ENCODE measurements around the gene SYNE1.
"Not testable (repeated sequence)": the region's sequence is repeated elsewhere in the genome, so short reads cannot be mapped to it uniquely, and the experiment has no call there.

SYNE1 gene, protein sequence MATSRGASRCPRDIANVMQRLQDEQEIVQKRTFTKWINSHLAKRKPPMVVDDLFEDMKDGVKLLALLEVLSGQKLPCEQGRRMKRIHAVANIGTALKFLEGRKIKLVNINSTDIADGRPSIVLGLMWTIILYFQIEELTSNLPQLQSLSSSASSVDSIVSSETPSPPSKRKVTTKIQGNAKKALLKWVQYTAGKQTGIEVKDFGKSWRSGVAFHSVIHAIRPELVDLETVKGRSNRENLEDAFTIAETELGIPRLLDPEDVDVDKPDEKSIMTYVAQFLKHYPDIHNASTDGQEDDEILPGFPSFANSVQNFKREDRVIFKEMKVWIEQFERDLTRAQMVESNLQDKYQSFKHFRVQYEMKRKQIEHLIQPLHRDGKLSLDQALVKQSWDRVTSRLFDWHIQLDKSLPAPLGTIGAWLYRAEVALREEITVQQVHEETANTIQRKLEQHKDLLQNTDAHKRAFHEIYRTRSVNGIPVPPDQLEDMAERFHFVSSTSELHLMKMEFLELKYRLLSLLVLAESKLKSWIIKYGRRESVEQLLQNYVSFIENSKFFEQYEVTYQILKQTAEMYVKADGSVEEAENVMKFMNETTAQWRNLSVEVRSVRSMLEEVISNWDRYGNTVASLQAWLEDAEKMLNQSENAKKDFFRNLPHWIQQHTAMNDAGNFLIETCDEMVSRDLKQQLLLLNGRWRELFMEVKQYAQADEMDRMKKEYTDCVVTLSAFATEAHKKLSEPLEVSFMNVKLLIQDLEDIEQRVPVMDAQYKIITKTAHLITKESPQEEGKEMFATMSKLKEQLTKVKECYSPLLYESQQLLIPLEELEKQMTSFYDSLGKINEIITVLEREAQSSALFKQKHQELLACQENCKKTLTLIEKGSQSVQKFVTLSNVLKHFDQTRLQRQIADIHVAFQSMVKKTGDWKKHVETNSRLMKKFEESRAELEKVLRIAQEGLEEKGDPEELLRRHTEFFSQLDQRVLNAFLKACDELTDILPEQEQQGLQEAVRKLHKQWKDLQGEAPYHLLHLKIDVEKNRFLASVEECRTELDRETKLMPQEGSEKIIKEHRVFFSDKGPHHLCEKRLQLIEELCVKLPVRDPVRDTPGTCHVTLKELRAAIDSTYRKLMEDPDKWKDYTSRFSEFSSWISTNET (N-terminal part only)

DNA sequence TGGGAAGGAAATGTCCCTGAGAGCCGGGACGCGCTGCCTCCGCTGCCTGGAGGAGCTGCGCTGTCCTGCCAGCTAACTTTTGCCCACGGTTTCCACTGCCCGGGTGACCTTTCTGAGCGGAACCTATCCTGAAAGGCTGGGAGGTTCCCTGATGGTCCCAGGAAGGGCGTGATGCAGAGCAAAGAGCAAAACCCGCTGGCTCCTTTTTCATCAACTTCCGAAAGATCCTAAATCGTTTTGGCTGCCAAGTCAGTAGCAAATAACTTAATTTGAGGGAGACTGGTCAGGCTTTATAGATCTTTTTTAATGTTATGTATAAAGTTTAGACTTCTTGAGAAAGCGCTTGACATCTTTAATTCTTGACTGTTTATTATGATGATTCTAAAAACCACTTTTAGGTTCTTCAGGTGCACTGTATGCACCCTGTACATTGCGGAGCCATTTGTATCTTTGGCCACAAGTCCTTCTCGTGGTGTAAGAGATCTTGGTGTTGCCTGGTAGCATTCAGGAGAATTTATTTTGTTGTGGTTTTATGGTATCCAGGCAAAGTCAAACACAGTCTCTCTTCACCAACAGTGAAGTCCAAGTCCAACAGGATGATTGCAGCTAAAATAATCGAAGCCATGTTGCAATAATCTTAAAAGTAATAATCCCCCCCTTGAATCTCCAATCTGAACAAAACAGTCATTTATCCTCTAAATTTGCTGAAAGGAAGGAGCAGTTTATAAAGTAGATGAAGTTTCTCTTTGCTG is at the start of gene SYNE1:
Gene SYNE1, minus strand, starts transcription at position 67 of the 752 bp plus-strand sequence. CDS start 9,031 bp downstream, outside the sequence.
- DNase-seq (ENCODE audit: low spot score), result no peak

DNA sequence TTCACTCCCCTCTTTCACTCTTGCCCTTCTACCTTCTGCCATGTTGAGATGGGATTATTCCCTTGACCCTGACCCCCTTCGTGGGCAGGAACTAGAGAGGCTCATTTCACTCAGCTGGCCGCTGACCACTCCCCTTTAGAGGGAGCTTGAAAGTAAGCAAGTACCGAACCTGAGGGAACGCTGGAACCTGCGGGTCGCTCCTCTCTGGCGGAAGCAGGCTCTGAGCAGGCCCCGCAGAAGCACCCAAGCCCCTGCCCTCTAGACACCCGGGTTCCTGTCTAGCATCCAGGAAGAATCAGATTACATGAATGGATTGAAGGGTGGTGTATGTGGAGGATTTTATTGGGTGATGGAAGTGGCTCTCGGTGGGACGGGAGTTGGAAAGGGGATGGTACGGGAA is 48.7 kb upstream of the SYNE1 start:
- DNase-seq (ENCODE audit: low spot score), result no peak

DNA sequence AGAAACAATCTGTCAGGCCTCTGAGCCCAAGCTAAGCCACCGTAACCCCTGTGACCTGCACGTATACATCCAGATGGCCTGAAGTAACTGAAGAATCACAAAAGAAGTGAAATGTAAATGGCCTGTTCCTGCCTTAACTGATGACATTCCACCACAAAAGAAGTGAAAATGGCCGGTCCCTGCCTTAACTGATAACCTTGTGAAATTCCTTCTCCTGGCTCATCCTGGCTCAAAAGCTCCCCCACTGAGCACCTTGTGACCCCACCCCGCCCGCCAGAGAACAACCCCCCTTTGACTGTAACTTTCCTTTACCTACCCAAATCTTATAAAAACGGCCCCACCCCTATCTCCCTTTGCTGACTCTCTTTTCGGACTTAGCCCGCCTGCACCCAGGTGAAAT is 45.8 kb upstream of the SYNE1 start:
- not testable (repeated sequence) for DNase-seq (ENCODE audit: low spot score)

DNA sequence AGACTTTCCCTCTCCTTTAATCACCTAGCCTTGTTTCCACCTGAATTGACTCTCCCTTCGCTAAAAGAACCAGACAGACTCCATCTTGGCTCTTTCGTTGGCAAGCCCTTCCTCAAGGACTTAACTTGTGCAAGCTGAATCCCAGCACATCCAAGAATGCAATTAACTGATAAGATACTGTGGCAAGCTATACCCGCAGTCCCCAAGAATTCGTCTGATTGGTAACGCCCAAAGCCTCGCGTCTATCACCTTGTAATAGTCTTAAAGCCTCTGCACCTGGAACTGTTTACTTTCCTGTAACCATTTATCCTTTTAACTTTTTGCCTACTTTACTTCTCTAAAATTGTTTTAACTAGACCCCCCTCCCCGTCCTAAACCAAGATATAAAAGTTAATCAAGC is 45.0 kb upstream of the SYNE1 start:
- DNase-seq (ENCODE audit: low spot score), result no peak

DNA sequence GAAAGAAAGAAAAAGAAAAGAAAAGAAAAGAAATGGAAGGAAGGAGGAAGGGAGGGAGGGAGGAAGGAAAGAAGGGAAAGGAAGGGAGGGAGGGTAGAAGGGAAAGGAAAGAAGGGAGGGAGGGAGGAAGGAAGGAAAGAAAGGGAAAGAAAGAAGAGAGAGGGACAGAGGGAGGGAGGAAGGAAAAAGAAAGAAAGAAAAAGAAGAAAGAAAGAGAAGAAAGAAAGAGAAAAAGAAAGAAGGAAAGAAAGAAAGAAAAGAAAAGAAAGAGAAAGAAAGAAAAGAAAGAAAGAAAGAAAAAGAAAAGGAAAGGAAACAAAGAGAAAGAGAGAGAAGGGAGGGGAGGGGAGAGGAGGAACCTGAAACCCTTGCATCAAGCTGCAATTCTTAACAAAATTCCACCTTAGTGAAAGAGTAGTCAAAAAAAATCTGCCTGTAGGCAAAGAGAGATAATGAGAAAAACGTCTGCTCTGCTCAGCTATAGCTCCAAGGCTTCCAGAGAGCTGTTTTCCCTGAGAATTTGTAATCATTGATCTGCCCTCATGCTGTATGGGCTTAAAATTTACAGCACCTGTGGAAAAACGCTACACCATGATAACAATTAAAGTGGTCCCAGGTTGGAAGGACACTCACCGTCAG is 43.8 kb upstream of the SYNE1 start:
- DNase-seq (ENCODE audit: low spot score), result no peak

DNA sequence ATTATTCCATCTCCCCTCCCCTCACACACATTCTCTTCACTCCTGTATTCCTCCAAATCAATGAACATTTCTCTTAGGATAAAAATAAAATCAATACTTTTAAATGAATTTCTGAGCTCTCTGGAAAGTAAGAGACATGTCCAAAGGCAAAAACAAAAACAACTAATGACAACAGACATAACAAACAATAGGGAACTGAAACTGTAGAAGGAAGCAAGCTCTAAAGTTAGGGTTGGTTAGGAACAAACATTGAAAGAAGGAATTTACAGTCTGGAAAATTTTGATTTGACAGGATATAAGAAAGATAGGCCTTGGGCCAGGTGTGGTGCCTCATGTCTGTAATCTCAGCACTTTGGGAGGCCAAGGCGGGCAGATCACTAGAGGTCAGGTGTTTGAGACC is 43.0 kb upstream of the SYNE1 start:
- no peak for DNase-seq (ENCODE audit: low spot score)

DNA sequence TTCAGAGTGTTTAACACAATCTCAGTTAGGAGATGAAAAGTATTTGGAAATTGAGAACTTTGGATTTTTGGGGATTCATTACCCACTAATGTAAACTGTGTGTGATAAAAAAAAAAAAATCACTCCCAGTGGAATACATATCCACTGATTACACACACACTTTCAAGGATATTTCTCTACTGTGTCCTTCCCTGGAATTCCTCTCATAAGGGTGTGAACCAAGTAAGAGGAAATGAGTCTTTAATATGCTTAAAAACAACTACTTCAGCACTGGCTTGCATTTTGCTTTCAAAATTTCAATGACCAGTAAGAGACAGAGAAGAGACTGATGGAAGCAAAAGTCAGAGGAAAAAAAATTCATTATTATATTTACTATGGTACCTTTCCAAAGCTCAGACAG is 36.1 kb upstream of the SYNE1 start:
- no peak for DNase-seq (ENCODE audit: low spot score)

DNA sequence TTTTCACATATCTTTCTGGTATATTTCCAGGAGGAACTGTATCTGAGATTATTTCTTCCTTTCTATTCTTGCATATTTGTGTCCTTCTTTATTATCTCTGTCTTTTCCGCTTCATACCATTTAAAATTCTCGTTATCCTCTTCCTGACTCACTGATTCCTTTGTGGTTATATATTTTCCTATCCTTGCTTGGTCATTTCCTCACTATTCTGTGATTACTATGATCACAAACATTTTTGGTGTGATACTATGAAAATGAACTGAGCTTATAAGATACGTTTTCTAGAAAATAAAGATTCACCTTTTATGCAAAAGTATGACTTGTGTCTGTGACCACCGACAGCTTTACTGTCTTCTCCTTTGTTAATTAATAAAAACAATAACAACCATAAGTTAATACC is 34.0 kb upstream of the SYNE1 start:
- no peak for DNase-seq (ENCODE audit: low spot score)

DNA sequence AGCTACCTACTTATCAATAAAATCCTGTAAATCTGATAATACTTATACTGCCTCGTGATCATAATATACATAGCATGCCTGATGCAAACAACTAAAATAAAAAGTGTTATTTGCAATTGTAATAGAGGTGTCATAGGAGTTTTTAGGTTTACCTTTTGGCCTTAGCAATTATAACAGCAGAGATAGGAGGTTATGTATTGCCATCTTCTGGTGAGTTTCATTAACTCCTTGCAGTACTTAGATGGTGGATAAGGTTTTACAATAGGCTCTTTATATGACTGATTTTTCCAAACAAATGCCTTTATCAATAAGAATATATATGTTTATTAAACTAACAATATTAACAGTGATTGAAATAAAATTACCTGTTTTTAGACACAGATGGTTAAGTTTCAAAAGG is 32.7 kb upstream of the SYNE1 start:
- DNase-seq (ENCODE audit: low spot score), result peak; percentile 30

DNA sequence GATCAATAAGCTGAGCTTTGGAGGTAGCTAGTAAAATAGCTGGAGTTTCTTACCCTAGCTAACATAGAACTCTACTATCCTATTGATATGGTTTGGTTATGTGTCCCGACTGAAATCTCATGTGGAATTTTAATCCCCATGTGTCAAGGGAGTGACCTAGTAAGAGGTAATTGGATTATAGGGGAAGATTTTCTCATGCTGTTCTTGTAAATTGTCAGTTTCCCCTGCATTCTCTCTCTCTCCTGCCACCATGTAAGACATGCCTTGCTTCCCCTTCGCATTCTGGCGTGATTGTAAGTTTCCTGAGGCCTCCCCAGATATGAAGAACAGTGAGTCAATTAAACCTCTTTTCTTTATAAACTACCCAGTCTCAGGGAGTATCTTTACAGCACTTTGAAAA is 24.6 kb upstream of the SYNE1 start:
- no peak for DNase-seq (ENCODE audit: low spot score)

DNA sequence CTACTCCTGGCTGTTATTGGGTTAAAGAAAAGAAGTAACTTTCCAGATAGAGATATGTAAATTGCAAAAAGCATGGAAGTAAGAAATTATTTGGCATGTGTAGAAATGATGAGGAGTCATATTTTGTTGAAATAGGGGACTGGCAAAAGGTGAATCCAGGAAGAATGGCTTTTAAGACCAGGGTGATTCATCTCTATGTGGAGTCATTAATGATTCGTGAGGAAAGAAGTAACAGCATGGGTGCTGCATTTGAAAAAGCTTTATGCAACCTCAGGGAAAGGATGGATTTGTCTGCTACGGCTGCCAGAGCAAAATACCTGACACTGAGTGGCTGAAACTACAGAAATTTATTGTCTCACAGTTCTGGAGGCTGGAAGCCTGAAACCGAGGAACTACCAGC is 14.8 kb upstream of the SYNE1 start:
- peak; percentile 58 for DNase-seq (ENCODE audit: low spot score)

DNA sequence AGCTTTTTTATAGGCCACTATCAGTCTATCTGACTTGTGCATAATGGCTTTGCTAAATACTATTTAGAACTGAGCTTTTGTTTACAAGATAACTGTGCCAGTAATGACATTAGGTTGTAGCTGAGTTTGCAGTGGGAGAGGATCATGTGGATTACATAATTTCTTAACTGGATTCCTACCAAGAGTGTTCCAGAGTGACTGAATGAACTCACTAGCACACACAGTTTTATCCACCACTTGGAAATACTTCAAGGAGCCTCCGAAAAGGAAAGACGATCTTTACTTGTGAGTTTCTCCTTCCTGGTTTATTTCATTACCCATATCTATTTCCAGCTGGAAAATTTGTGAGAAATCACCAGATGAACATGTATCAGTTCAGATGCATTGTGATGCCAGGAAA is 10.9 kb upstream of the SYNE1 start:
- DNase-seq (ENCODE audit: low spot score), result no peak

DNA sequence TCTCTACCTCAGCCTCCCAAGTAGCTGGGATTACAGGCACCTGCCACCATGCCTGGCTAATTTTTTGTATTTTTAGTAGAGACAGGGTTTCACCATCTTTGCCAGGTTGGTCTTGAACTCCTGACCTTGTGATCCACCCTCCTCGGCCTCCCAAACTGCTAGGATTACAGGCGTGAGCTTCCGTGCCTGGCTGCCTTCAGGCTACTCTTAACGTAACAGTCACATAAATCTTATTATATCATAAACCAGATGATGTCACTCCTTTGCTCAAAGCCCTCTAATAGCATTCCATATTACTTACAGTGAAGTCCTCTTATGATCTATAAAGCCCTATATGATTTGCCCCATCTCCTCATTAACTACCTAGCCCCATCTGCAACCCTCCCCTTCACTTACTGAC is 9.6 kb upstream of the SYNE1 start:
- DNase-seq (ENCODE audit: low spot score), result not testable (repeated sequence)

DNA sequence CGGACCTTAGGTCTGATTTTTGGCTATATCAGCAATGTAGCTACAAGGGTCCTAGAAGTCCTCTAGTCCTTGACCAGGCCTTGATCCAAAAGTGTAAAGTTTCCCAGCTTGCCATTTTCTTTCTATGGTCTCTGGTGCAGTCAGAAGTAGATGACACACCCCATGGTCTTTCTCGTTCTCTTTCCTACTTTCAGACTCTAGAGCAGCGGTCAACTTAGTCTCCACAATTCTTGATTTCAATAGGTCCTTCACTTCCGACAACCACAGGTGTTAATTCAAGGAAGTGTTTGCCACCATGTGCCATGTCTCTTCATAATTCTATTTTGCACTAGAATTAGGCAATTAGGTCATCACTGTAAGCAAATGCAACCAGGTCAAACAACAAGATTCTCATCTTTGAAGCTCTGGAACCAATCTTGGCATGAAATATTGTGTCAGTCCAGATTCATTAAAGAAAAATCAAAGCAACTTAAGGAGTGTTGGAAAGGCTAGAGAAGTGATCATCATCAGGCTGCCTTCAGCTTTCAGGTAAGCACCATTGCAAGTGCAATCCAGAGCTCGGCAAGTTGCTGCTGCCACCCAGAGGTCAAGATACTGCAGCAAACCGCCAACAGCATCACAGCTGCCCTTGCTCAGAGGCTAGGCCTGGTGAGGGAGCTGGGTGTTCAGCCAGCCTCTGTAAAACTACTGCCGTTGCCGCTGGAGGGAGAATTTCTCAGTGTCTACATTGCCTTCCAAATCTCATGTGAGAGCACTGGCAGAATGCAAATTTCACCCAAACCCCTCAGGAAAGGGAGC is 5.6 kb upstream of the SYNE1 start:
- DNase-seq (ENCODE audit: low spot score), result peak; percentile 73

DNA sequence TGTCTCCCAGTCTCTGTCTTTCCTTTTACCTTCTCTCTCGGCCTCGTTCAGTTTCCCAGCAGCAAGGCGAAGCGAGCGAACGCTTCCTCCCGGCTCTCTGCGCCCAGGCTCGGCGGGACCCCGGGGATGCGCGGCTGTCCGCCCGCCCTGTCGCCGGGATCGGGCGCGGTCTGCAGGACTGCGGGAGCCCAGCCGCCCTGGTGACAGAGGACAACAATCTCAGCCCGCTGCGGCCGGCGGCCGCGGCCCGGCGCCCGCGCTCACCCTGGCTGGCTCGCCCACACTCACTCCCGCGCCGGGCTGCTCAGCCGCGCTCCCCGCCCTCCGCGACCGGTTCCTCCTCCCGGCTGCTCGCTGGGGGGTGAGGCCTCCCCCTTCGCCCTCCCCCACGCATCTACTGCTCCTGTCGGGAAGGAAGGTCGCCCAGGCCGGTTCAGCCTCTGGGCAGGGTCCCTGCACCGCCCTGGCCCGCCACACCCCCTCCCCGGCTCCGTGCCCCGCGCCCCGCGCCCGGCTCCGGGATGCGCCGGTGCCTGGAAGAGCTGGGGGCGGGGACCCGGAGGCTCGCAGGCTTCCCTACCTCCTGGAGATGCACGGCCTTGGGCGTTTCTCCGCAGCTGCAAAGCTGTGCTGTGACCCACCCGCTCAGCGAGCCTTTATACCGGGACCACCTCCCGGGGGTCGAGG is 410 bp downstream of the SYNE1 start:
- peak; percentile 16 for DNase-seq (ENCODE audit: low spot score)

DNA sequence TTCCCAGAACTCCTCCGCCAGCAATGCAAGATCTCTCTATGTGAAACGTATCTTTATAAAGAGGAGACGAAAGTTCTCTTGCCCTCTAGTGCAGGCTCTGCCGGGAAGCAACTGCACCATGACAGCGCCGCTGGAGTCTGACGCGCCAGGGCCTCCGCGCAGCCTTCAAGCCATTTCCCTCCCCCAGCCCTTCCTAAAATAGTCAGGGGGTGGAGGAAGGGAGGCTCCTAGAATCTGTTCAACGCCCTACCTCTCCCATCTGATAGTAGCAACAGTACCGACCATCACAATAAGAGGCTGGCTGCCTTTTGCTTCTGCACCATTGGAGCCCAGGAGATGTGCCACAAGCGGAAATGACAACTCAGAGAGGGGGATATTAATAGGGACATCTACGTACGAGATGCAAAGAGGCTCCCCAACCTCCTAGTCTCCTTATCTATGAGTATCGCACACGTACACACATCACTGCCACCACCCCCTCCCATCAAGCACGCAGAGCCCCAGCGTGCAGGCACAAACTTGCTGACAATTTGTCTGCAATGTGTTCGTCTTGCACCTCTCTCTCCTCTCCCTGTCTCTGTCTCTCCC is 1.0 kb downstream of the SYNE1 start:
- DNase-seq (ENCODE audit: low spot score), result peak; percentile 11

DNA sequence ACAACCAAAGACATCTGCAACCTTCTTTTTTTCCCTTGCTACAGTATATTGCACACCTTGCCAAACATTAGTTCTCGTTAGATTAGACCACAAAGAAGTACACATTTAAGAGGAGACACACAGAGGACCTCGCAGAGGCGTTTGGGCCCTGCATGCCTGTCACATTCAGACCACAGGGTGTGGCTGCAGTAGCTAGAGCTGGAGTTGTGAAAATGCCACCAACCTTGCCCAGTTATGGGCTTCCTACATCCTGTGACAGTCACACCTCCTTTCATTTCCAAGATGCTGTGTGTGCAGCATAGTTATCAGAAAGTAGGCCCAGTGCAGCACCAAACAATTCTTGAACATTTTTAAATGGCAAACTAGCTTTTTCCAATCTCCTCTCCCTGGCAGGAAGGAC is 2.4 kb downstream of the SYNE1 start:
- no peak for DNase-seq (ENCODE audit: low spot score)

DNA sequence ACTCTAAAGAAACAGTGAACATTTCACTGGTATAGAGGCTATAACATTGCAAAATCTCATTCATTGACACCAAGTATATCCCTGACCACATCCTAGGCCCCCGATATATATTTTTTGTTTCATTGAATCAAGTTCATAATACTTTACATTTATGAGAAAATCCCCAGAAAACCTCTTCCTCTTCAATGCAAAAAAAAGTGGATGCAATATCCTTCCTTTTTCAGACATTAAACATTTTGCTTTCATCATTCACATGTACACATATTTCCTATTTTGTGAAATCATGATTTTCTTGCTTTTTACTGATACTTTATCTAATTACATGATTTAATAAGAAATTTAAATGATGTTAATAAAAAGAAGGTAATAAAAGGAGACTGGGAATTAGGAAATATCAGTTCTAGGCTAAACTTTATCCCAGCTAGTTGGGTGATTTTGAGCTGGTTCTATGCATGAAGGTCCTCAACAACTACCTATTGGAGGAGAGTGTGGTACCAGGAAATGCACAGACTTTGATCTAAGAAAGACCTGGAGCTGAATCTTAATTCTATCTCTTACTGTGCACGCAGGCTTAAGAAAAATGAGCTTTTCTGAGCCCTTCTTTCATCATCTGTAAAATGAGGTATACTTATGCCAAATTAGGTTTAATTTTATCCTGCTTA is 4.9 kb downstream of the SYNE1 start:
- DNase-seq (ENCODE audit: low spot score), result no peak

DNA sequence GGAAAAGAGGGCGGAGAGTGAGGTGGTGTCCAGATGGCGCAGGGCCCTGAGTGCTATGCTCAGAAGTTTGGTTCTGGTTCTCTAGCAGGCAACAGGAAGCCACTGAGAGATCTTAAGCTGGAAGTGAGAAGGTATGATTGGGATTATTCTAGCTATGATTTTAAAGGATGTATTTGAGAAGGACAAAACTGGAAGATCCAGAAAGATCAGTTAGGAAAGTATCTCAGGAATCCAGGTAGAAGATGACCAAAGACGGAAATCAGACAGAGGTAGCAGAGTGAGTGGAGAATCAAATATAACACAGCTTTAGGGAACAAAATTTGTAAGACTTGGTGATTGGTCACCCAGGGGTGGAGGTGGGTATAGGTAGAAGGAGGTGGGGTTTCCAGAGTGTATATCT is 5.8 kb downstream of the SYNE1 start:
- DNase-seq (ENCODE audit: low spot score), result no peak

Data from kidney tubule cell (primary cell).